ENCODE results near the gene YLPM1. TPM values are rescaled to one million over a fixed set of nuclear protein-coding genes. Genes with fewer than 3 reads are reported as not detected.

YLPM1 gene
- total and polyA plus RNA-seq, 2 experiments from 2014 or later = 39.6 to 50.2 TPM

DNA sequence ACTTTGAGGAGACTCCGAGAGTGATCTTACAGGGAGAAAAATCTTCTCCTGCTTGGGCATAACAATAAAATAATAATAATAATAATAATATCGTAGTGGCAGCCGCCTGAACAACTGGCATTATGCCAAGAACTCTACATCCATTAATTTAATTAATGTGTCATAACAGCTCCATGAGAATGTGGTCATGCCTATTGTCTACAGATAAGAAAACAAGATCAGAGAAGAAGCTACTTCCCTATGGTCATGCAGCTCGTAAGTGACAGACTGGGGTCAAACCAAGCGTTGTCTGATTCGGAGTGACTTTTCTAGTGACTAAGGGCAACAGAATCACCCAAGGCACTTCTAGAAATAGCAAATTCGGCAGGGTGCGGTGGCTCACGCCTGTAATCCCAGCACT is 101.1 kb downstream of the YLPM1 start:
- Histone ChIP-seq H3K4me3 (no peak overlapping the region), H3K36me3 (no peaks in the 10 kb centered on the region), H3K4me1 (ENCODE audit: low read depth) (no peaks in the 10 kb centered on the region), H3K9me3 (ENCODE audit: low read depth) (no peaks in the 10 kb centered on the region), H3K27me3 (no peaks in the 10 kb centered on the region), H3K27ac (no peak overlapping the region)
- DNase-seq (ENCODE audit: low read depth in 1 of 2, low spot score in 1 of 2) = no peak
- TF ChIP-seq, protein P1, sequence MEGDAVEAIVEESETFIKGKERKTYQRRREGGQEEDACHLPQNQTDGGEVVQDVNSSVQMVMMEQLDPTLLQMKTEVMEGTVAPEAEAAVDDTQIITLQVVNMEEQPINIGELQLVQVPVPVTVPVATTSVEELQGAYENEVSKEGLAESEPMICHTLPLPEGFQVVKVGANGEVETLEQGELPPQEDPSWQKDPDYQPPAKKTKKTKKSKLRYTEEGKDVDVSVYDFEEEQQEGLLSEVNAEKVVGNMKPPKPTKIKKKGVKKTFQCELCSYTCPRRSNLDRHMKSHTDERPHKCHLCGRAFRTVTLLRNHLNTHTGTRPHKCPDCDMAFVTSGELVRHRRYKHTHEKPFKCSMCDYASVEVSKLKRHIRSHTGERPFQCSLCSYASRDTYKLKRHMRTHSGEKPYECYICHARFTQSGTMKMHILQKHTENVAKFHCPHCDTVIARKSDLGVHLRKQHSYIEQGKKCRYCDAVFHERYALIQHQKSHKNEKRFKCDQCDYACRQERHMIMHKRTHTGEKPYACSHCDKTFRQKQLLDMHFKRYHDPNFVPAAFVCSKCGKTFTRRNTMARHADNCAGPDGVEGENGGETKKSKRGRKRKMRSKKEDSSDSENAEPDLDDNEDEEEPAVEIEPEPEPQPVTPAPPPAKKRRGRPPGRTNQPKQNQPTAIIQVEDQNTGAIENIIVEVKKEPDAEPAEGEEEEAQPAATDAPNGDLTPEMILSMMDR (IDR thresholded peaks at IDR 0.05; ENCODE audit: low read depth, low read length) = no peak

DNA sequence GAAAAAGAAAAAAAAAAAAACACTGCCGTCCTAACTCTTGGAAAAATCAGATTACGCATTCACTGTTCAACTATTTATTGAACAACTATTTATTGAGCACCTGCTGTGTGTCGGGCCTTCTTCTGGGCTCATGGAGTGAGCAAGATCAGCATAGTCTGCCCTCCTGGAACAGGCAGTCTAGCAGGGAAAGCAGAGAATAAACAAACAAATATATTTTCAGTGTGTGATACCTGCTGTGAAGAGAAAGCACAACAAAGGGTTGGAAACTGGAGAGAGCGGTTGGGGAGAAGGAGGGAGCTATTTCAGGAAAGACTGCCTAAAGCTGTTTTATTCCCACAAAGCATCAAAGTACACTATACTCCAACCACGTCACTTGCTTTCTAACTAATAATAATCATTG is 102.0 kb downstream of the YLPM1 start:
- Histone ChIP-seq H3K9me3 (ENCODE audit: low read depth) (no peaks in the 10 kb centered on the region), H3K4me3 (no peak overlapping the region), H3K36me3 (no peaks in the 10 kb centered on the region), H3K27ac (no peak overlapping the region), H3K27me3 (no peaks in the 10 kb centered on the region), H3K4me1 (ENCODE audit: low read depth) (no peaks in the 10 kb centered on the region)
- TF ChIP-seq, protein P1 (IDR thresholded peaks at IDR 0.05; ENCODE audit: low read depth, low read length) = no peak
- no peak for DNase-seq (ENCODE audit: low read depth in 1 of 2, low spot score in 1 of 2)

GRCh38 chr14:74866708-74867389 is 103.7 kb downstream of the YLPM1 start:
- TF ChIP-seq, protein P1 (IDR thresholded peaks at IDR 0.05; ENCODE audit: low read depth, low read length) = no peak
- Histone ChIP-seq H3K27me3 (no peaks in the 10 kb centered on the region), H3K27ac (no peak overlapping the region), H3K4me3 (no peak overlapping the region), H3K9me3 (ENCODE audit: low read depth) (no peaks in the 10 kb centered on the region), H3K4me1 (ENCODE audit: low read depth) (no peaks in the 10 kb centered on the region), H3K36me3 (no peaks in the 10 kb centered on the region)
- no peak for DNase-seq (ENCODE audit: low read depth in 1 of 2, low spot score in 1 of 2)

GRCh38 chr14:74867673-74868072 is 104.6 kb downstream of the YLPM1 start:
- no peak overlapping the region for H3K4me3 ChIP-seq
- H3K27me3 ChIP-seq = no peaks in the 10 kb centered on the region
- TF ChIP-seq, protein P1 (IDR thresholded peaks at IDR 0.05; ENCODE audit: low read depth, low read length) = no peak
- DNase-seq (ENCODE audit: low read depth in 1 of 2, low spot score in 1 of 2) = peak in 1 of 2 donors; percentile 72
- no peaks in the 10 kb centered on the region for H3K36me3 ChIP-seq
- no peaks in the 10 kb centered on the region for H3K4me1 ChIP-seq (ENCODE audit: low read depth)
- no peak overlapping the region for H3K27ac ChIP-seq
- no peaks in the 10 kb centered on the region for H3K9me3 ChIP-seq (ENCODE audit: low read depth)

- Histone ChIP-seq H3K27me3 (no peaks in the 10 kb centered on the region), H3K4me1 (ENCODE audit: low read depth) (no peaks in the 10 kb centered on the region), H3K27ac (no peak overlapping the region), H3K36me3 (no peaks in the 10 kb centered on the region), H3K4me3 (no peak overlapping the region), H3K9me3 (ENCODE audit: low read depth) (no peaks in the 10 kb centered on the region)
- TF ChIP-seq, protein P1 (IDR thresholded peaks at IDR 0.05; ENCODE audit: low read depth, low read length) = no peak
- no peak for DNase-seq (ENCODE audit: low read depth in 1 of 2, low spot score in 1 of 2)
These were observed 105.6 kb downstream of the YLPM1 start for GRCh38 chr14:74868739-74869138.
